ENCODE measurements around the gene FBXW5. TPM values are rescaled to one million over a fixed set of nuclear protein-coding genes. Genes with fewer than 3 reads are reported as not detected.

Gene FBXW5
- total RNA-seq, 2 experiments from 2014 or later, result 63.3 to 89.6 TPM

GRCh38 chr9:136926154-136926704 lies 18.3 kb downstream of the FBXW5 start:
- intact Hi-C loops (cut with micrococcal nuclease; ENCODE audit: unreplicated experiment), result no loop called here
- H3K9me3 ChIP-seq (ENCODE audit: low read length), result no peaks in the 10 kb centered on the region
- no peak for DNase-seq (ENCODE audit: low spot score)
- H3K27ac ChIP-seq (ENCODE audit: low read depth, low read length, poor library complexity, severe bottlenecking), result no peak overlapping the region
- CTCF ChIA-PET (ENCODE audit: unreplicated experiment), result no interaction called here
- no peaks in the 10 kb centered on the region for H3K9me2 ChIP-seq (ENCODE audit: insufficient read depth, low read length)
- no peaks in the 10 kb centered on the region for H3K79me2 ChIP-seq (ENCODE audit: insufficient read depth, low read depth, low read length)
- H3K36me3 ChIP-seq (ENCODE audit: insufficient read depth, low read length), result peaks cover 84% of the 10 kb centered on the region
- no TSS peak for BruUV-seq (replicated peaks)
- no peak overlapping the region for H2AFZ ChIP-seq (ENCODE audit: low read length)
- no peaks in the 10 kb centered on the region for H4K20me1 ChIP-seq (ENCODE audit: insufficient read depth, low read length)
- no peak overlapping the region for H3K4me2 ChIP-seq (ENCODE audit: low read length)
- no peak overlapping the region for H3K4me3 ChIP-seq (ENCODE audit: low read depth, low read length, poor library complexity, severe bottlenecking)
- H3K4me1 ChIP-seq (ENCODE audit: insufficient read depth, low read length, poor library complexity, severe bottlenecking), result peaks cover 5% of the 10 kb centered on the region
- POLR2A ChIA-PET, result no interaction called here
- no peak for TF ChIP-seq CTCF (conservative IDR thresholded peaks at IDR 0.05; ENCODE audit: low read length)
- TF ChIP-seq EZH2phosphoT487 (IDR thresholded peaks at IDR 0.05; ENCODE audit: borderline replicate concordance, low read depth, low read length), result no peak

- Histone ChIP-seq H4K20me1 (ENCODE audit: insufficient read depth, low read length) (no peaks in the 10 kb centered on the region), H3K4me1 (ENCODE audit: insufficient read depth, low read length, poor library complexity, severe bottlenecking) (peaks cover 5% of the 10 kb centered on the region), H3K9me3 (ENCODE audit: low read length) (no peaks in the 10 kb centered on the region), H3K36me3 (ENCODE audit: insufficient read depth, low read length) (peaks cover 84% of the 10 kb centered on the region), H3K27ac (ENCODE audit: low read depth, low read length, poor library complexity, severe bottlenecking) (no peak overlapping the region), H3K4me3 (ENCODE audit: low read depth, low read length, poor library complexity, severe bottlenecking) (no peak overlapping the region), H3K9me2 (ENCODE audit: insufficient read depth, low read length) (no peaks in the 10 kb centered on the region), H3K4me2 (ENCODE audit: low read length) (no peak overlapping the region), H3K79me2 (ENCODE audit: insufficient read depth, low read depth, low read length) (no peaks in the 10 kb centered on the region), H2AFZ (ENCODE audit: low read length) (no peak overlapping the region)
- intact Hi-C loops (cut with micrococcal nuclease; ENCODE audit: unreplicated experiment), result no loop called here
- ChIA-PET CTCF (ENCODE audit: unreplicated experiment) (no interaction called here), POLR2A (no interaction called here)
- TF ChIP-seq EZH2phosphoT487 (IDR thresholded peaks at IDR 0.05; ENCODE audit: borderline replicate concordance, low read depth, low read length) (no peak), CTCF (conservative IDR thresholded peaks at IDR 0.05; ENCODE audit: low read length) (no peak)
- DNase-seq (ENCODE audit: low spot score), result no peak
- no TSS peak for BruUV-seq (replicated peaks)
Observed at GRCh38 chr9:136925414-136926153, 19.0 kb downstream of the FBXW5 start.

DNA sequence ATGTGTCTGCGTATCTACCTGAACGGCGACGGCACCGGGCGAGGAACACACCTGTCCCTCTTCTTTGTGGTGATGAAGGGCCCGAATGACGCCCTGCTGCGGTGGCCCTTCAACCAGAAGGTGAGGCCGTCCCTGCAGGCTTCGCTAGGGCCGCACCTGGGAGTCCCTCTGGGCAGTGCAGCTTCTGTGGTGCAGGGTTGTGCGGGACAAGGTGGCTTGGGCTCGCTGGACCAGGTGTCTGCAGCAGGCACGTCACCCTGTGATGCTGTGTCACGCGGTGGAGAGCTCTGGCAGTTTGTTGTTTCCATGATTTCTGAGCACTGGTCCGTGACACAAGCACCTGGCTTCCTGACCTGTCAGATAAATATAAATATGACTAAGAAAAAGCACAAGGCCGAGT lies 20.7 kb downstream of the FBXW5 start:
- Histone ChIP-seq H2AFZ (ENCODE audit: low read length) (no peak overlapping the region), H3K36me3 (ENCODE audit: insufficient read depth, low read length) (peaks cover 83% of the 10 kb centered on the region), H3K4me1 (ENCODE audit: insufficient read depth, low read length, poor library complexity, severe bottlenecking) (peaks cover 5% of the 10 kb centered on the region), H3K79me2 (ENCODE audit: insufficient read depth, low read depth, low read length) (no peaks in the 10 kb centered on the region), H3K4me3 (ENCODE audit: low read depth, low read length, poor library complexity, severe bottlenecking) (no peak overlapping the region), H3K4me2 (ENCODE audit: low read length) (no peak overlapping the region), H3K9me3 (ENCODE audit: low read length) (no peaks in the 10 kb centered on the region), H3K27ac (ENCODE audit: low read depth, low read length, poor library complexity, severe bottlenecking) (no peak overlapping the region), H3K9me2 (ENCODE audit: insufficient read depth, low read length) (no peaks in the 10 kb centered on the region), H4K20me1 (ENCODE audit: insufficient read depth, low read length) (no peaks in the 10 kb centered on the region)
- peak; percentile 36 for DNase-seq (ENCODE audit: low spot score)
- no TSS peak for BruUV-seq (replicated peaks)
- ChIA-PET CTCF (ENCODE audit: unreplicated experiment) (no interaction called here), POLR2A (interaction anchor here (0.6 kb wide), 1 partner anchor 15 kb away, joined by 5 read pairs; no protein-coding TSS in a partner anchor)
- TF ChIP-seq CTCF (conservative IDR thresholded peaks at IDR 0.05; ENCODE audit: low read length) (no peak), EZH2phosphoT487 (IDR thresholded peaks at IDR 0.05; ENCODE audit: borderline replicate concordance, low read depth, low read length) (no peak)
- intact Hi-C loops (cut with micrococcal nuclease; ENCODE audit: unreplicated experiment), result no loop called here
